Liver (tissue), 9 donors: ENCODE data around the gene SDSL. TPM values are rescaled to one million over a fixed set of nuclear protein-coding genes. Genes with fewer than 3 reads are reported as not detected.

ENCODE experiments used
- DNase-seq: peaks from one replicate; pipeline ENCODE4 v3.0.0-alpha.2; 2017; ENCODE audit warnings: low spot score
- H3K27ac ChIP-seq, 2 donors: one replicate each; pipeline ENCODE4 v1.7.0; 2013; ENCODE audit warnings: inconsistent platforms in 2 of 2, low read length in 2 of 2, control low read depth in 1 of 2, low read depth in 1 of 2, mild to moderate bottlenecking in 1 of 2
- H3K27me3 ChIP-seq, 4 donors: one replicate each; pipeline versions ENCODE4 v1.6.1 to v1.7.0; 2013; ENCODE audit warnings: low read length in 3 of 4, inconsistent platforms in 1 of 4, mild to moderate bottlenecking in 1 of 4, moderate library complexity in 1 of 4; ENCODE audit not compliant: control insufficient read depth in 4 of 4, insufficient read depth in 4 of 4
- H3K36me3 ChIP-seq, 4 donors: one replicate each; pipeline versions ENCODE4 v1.6.1 to v1.7.0; 2013; ENCODE audit warnings: low read length in 3 of 4, mild to moderate bottlenecking in 3 of 4, low read depth in 1 of 4, moderate library complexity in 1 of 4; ENCODE audit not compliant: control insufficient read depth in 4 of 4, insufficient read depth in 3 of 4
- H3K4me1 ChIP-seq, 4 donors: one replicate each; pipeline versions ENCODE4 v1.6.1 to v1.7.0; 2013; ENCODE audit warnings: low read length in 3 of 4, mild to moderate bottlenecking in 3 of 4, moderate library complexity in 1 of 4; ENCODE audit not compliant: control insufficient read depth in 4 of 4, insufficient read depth in 4 of 4
- H3K4me3 ChIP-seq, 3 donors: one replicate each; pipeline versions ENCODE4 v1.6.1 to v1.7.0; 2013; ENCODE audit warnings: low read length in 3 of 3, control low read depth in 1 of 3, low read depth in 1 of 3, mild to moderate bottlenecking in 1 of 3
- H3K9ac ChIP-seq, 2 donors: one replicate each; pipeline ENCODE4 v1.7.0; 2013; ENCODE audit warnings: low read length in 2 of 2, mild to moderate bottlenecking in 2 of 2, moderate library complexity in 2 of 2, control low read depth in 1 of 2, low read depth in 1 of 2
- H3K9me3 ChIP-seq, 4 donors: one replicate each; pipeline versions ENCODE4 v1.6.1 to v1.7.0; 2013; ENCODE audit warnings: low read length in 3 of 4; ENCODE audit not compliant: control insufficient read depth in 4 of 4
- ATF3 ChIP-seq: IDR thresholded peaks from 2 replicates; pipeline ENCODE4 v1.6.1; 2016; ENCODE audit warnings: antibody characterized with exemption
- CTCF ChIP-seq: fragments of 150-350 bp; IDR thresholded peaks from 2 replicates; pipeline ENCODE4 v1.5.1; 2017; ENCODE audit warnings: improper control_type of control experiment, low read depth, low read length; ENCODE audit not compliant: missing input control
- EGR1 ChIP-seq, 2 donors: IDR thresholded peaks; 2 replicates each; pipeline ENCODE4 v1.6.1; 2016 to 2018; ENCODE audit warnings: antibody characterized with exemption in 2 of 2, low read depth in 2 of 2
- FOXA1 ChIP-seq: IDR thresholded peaks from 2 replicates; pipeline ENCODE4 v1.6.1; 2016; ENCODE audit warnings: antibody characterized with exemption
- FOXA2 ChIP-seq: IDR thresholded peaks from 2 replicates; pipeline ENCODE4 v1.6.1; 2016; ENCODE audit warnings: antibody characterized with exemption
- GABPA ChIP-seq, 2 donors: IDR thresholded peaks in 1 of 2; conservative IDR thresholded peaks in 1 of 2; 2 replicates each; pipeline ENCODE4 v1.6.1; 2016; ENCODE audit warnings: antibody characterized with exemption in 2 of 2, mild to moderate bottlenecking in 1 of 2, moderate library complexity in 1 of 2
- HNF4A ChIP-seq, 2 donors: conservative IDR thresholded peaks; 2 replicates each; pipeline ENCODE4 v1.6.1; 2016; ENCODE audit warnings: antibody characterized with exemption in 2 of 2, mild to moderate bottlenecking in 2 of 2
- HNF4G ChIP-seq: IDR thresholded peaks from 2 replicates; pipeline ENCODE4 v1.6.1; 2016; ENCODE audit warnings: antibody characterized with exemption
- JUND ChIP-seq, 2 donors: IDR thresholded peaks; 2 replicates each; pipeline ENCODE4 v1.6.1; 2016; ENCODE audit warnings: antibody characterized with exemption in 2 of 2
- MAX ChIP-seq: IDR thresholded peaks from 2 replicates; pipeline ENCODE4 v1.6.1; 2016; ENCODE audit warnings: antibody characterized with exemption
- NR2F2 ChIP-seq: IDR thresholded peaks from 2 replicates; pipeline ENCODE4 v1.6.1; 2016; ENCODE audit warnings: antibody characterized with exemption
- RAD21 ChIP-seq, 2 donors: IDR thresholded peaks; 2 replicates each; pipeline ENCODE4 v1.6.1; 2016; ENCODE audit warnings: antibody characterized with exemption in 2 of 2, mild to moderate bottlenecking in 2 of 2
- REST ChIP-seq: IDR thresholded peaks from 2 replicates; pipeline ENCODE4 v1.6.1; 2016; ENCODE audit warnings: antibody characterized with exemption, mild to moderate bottlenecking
- RXRA ChIP-seq, 2 donors: IDR thresholded peaks; 2 replicates each; pipeline ENCODE4 v1.6.1; 2017 to 2018; ENCODE audit warnings: antibody characterized with exemption in 2 of 2, mild to moderate bottlenecking in 1 of 2
- SP1 ChIP-seq: IDR thresholded peaks from 2 replicates; pipeline ENCODE4 v1.6.1; 2018; ENCODE audit warnings: antibody characterized with exemption, mild to moderate bottlenecking
- TAF1 ChIP-seq: conservative IDR thresholded peaks from 2 replicates; pipeline ENCODE4 v1.6.1; 2016; ENCODE audit warnings: antibody characterized with exemption, mild to moderate bottlenecking
- YY1 ChIP-seq: IDR thresholded peaks from 2 replicates; pipeline ENCODE4 v1.6.1; 2016; ENCODE audit warnings: antibody characterized with exemption, mild to moderate bottlenecking
- ZBTB33 ChIP-seq: IDR thresholded peaks from 2 replicates; pipeline ENCODE4 v1.6.1; 2016; ENCODE audit warnings: antibody characterized with exemption
- WGBS: extraction: QIAGEN DNeasy Blood & Tissue Kit; methylation state at CpG from one replicate; pipeline ENCODE4 v1.1.7; 2013; 5-methylcytosine and 5-hydroxymethylcytosine counted together
- polyA plus RNA-seq, 2 donors: library from polyadenylated mRNA; stranded (reverse) in 1 of 2; unstranded in 1 of 2; fragments of 200-250 nt in 1 of 2; fragments of >200 nt in 1 of 2; fragmentation: Nextera tagmentation in 1 of 2; extraction: Ambion mirVana in 1 of 2; gene quantifications; one replicate each; pipeline versions ENCODE4 v1.2.1 to v1.2.3, GENCODE V29; 2013 to 2015
- total RNA-seq, 2 donors: library from RNA; depleted of rRNA; stranded (reverse); fragments of >200 nt; gene quantifications; one replicate each; pipeline ENCODE4 v1.2.3, GENCODE V29; 2014
- donor health status: healthy.
- donor health status: healthy.
- donor health status: healthy.
- donor health status: healthy.
- donor health status: healthy.

Gene SDSL
- total and polyA plus RNA-seq, 4 donors: 22.4 to 93.1 (median 33.7) TPM

GRCh38 chr12:113373969-113374368 lies 48.2 kb upstream of the SDSL start:
- no peaks in the 10 kb centered on the region for H3K4me1 ChIP-seq
- peaks cover 6 to 11% (median 7%) of the 10 kb centered on the region in 4 donors for H3K36me3 ChIP-seq
- H3K27me3 ChIP-seq: no peaks in the 10 kb centered on the region
- no peak overlapping the region for H3K4me3 ChIP-seq
- DNase-seq: peak; percentile 62
- no peaks in the 10 kb centered on the region for H3K9me3 ChIP-seq
- no peak overlapping the region for H3K9ac ChIP-seq
- WGBS: 89% methylated on average over 3 of the region's 3 CpGs
- TF ChIP-seq FOXA1: no peak
- TF ChIP-seq FOXA2: no peak
- TF ChIP-seq NR2F2: no peak
- no peak for TF ChIP-seq HNF4G
- TF ChIP-seq ATF3: no peak
- TF ChIP-seq GABPA (IDR thresholded peaks at IDR 0.05 in 1 of 2, conservative IDR thresholded peaks at IDR 0.05 in 1 of 2): no peak
- TF ChIP-seq CTCF: no peak
- no peak for TF ChIP-seq YY1
- TF ChIP-seq RAD21 (IDR thresholded peaks at IDR 0.05): no peak
- no peak for TF ChIP-seq SP1
- no peak for TF ChIP-seq TAF1
- no peak for TF ChIP-seq EGR1 (IDR thresholded peaks at IDR 0.05; ENCODE audit: low read depth in 2 of 2)
- TF ChIP-seq RXRA (IDR thresholded peaks at IDR 0.05): no peak
- TF ChIP-seq MAX: no peak
- no peak for TF ChIP-seq REST
- TF ChIP-seq HNF4A (conservative IDR thresholded peaks at IDR 0.05): no peak
- no peak for TF ChIP-seq JUND (IDR thresholded peaks at IDR 0.05)
- TF ChIP-seq ZBTB33: no peak
- no peak overlapping the region for H3K27ac ChIP-seq
